Urinary bladder (tissue), 2 donors: ENCODE measurements around the gene PTPMT1. TPM values are rescaled to one million over a fixed set of nuclear protein-coding genes. Genes with fewer than 3 reads are reported as not detected.

Source experiments
- polyA plus RNA-seq: library from polyadenylated mRNA; stranded (reverse); fragments of 200-250 nt; gene quantifications from one replicate; pipeline ENCODE4 v1.2.3, GENCODE V29; 2013
- small RNA-seq: library from RNA; depleted of rRNA; stranded (forward); fragments of <200 nt; gene quantifications from one replicate; pipeline ENCODE3, GENCODE V24; 2014
- total RNA-seq: library from RNA; depleted of rRNA; stranded (reverse); fragments of >200 nt; gene quantifications from one replicate; pipeline ENCODE4 v1.2.3, GENCODE V29; 2014
- donor health status: healthy.

Gene PTPMT1
- total and polyA plus RNA-seq, 2 donors = 25.1 to 58.8 TPM

Small RNA genes within 50 kb of the gene (small RNA-seq; reads per million reads assigned to genes)
- gene RN7SL652P = not detected
- not detected for gene RNU5E-10P

Other genes with a start within 250 kb of the PTPMT1 start
- not detected for gene MYBPC3, start 212.9 kb upstream of the PTPMT1 start, total RNA-seq
- gene MYBPC3, start 212.9 kb upstream of the PTPMT1 start, polyA plus RNA-seq = 0.03 TPM
- gene SPI1, start 187.1 kb upstream of the PTPMT1 start, total RNA-seq = 5.2 TPM
- 21.0 TPM for gene SPI1, start 187.1 kb upstream of the PTPMT1 start, polyA plus RNA-seq
- 30.3 TPM for gene SLC39A13, start 157.0 kb upstream of the PTPMT1 start, total RNA-seq
- gene SLC39A13, start 157.0 kb upstream of the PTPMT1 start, polyA plus RNA-seq = 73.9 TPM
- gene PSMC3, start 139.2 kb upstream of the PTPMT1 start, total RNA-seq = 60.1 TPM
- 177 TPM for gene PSMC3, start 139.2 kb upstream of the PTPMT1 start, polyA plus RNA-seq
- gene RAPSN, start 116.5 kb upstream of the PTPMT1 start, total RNA-seq = 3.0 TPM
- gene RAPSN, start 116.5 kb upstream of the PTPMT1 start, polyA plus RNA-seq = 0.05 TPM
- gene CELF1, start 12.5 kb upstream of the PTPMT1 start, total RNA-seq = 125 TPM
- 35.2 TPM for gene CELF1, start 12.5 kb upstream of the PTPMT1 start, polyA plus RNA-seq
- 15.4 TPM for gene KBTBD4, start 13.4 kb downstream of the PTPMT1 start, total RNA-seq
- gene KBTBD4, start 13.4 kb downstream of the PTPMT1 start, polyA plus RNA-seq = 24.1 TPM
- gene NDUFS3, start 13.5 kb downstream of the PTPMT1 start, total RNA-seq = 40.0 TPM
- 107 TPM for gene NDUFS3, start 13.5 kb downstream of the PTPMT1 start, polyA plus RNA-seq
- gene FAM180B, start 21.1 kb downstream of the PTPMT1 start, total RNA-seq = 0.32 TPM
- 0.10 TPM for gene FAM180B, start 21.1 kb downstream of the PTPMT1 start, polyA plus RNA-seq
- 3.5 TPM for gene C1QTNF4, start 28.8 kb downstream of the PTPMT1 start, total RNA-seq
- 7.1 TPM for gene C1QTNF4, start 28.8 kb downstream of the PTPMT1 start, polyA plus RNA-seq
- gene MTCH2, start 77.0 kb downstream of the PTPMT1 start, total RNA-seq = 47.6 TPM
- 49.5 TPM for gene MTCH2, start 77.0 kb downstream of the PTPMT1 start, polyA plus RNA-seq
- 3.5 TPM for gene AGBL2, start 149.8 kb downstream of the PTPMT1 start, total RNA-seq
- gene AGBL2, start 149.8 kb downstream of the PTPMT1 start, polyA plus RNA-seq = 1.6 TPM
- 218 TPM for gene FNBP4, start 201.7 kb downstream of the PTPMT1 start, total RNA-seq
- gene FNBP4, start 201.7 kb downstream of the PTPMT1 start, polyA plus RNA-seq = 56.6 TPM